CD4-positive, alpha-beta T cell treated with Interferon gamma for 1 hour (primary cell): ENCODE results near the gene SCMH1.

Experiments used
- DNase-seq: peaks from one replicate; pipeline ENCODE4 v3.0.0-alpha.2; 2020

The SCMH1 gene

GRCh38 chr1:40987439-40988276, 254.4 kb downstream of the SCMH1 start:
- no peak for DNase-seq

DNA sequence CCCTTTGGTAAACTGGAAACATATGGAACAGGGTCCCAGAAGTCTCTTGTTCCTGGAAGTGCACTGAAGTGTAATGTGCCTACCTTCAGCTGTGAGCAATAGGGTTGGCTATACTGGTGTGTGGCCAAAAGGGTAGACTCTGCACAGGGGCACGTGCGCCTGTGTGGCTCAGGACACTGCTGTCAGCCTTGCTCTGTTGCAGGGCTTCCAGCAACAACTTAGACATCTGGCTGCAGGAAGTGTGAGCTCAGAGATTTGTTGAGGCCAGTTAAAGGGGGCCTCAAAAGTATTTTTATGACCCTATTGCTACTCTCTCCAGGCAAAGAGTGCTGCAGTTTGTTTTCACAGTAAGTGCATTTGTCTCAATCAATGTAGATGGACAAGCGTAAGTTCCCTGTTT, 255.2 kb downstream of the SCMH1 start:
- no peak for DNase-seq

DNA sequence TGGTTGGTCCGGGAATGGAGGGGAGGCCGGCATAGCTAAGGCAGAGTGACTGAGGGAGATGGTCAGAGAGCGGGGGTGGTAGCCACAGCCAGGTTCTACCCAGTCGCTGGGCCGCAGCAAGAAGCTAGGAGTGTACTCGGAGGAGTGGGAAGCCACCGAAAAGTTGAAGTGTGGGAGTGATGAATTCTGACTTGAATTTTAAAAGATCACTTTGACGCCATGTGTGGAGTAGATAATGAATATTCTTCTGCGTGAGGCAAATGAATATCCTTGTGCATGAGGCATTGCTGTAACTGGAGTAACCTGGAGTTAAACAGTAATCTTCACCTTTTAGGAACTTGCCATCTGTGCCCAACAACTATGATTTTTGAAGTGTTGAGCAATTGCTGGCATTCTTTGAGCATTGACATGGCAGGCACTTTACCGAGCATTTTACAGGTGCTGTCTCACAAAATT, 255.8 kb downstream of the SCMH1 start:
- no peak for DNase-seq

DNA sequence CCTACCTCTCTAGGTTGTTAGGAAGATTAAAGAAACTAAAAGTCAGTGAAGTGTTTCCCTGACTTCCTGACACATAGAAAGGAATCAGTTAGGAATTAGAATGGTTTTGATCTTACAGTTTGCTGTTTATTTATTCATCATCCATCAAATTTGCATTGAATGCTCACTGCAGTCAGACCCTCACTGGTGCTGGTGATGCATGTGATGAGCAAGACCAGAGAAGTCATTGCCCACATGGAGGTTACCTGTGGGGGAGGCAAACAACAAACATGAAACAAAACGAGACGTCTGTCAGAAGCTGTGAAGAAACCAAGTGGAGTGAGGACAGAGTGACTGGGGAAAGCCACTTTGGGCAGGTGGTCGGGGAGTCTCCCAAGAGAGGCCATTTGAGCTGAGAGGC, 256.2 kb downstream of the SCMH1 start:
- DNase-seq = no peak

- DNase-seq = no peak
Observed at GRCh38 chr1:40985161-40985560, 256.9 kb downstream of the SCMH1 start.

DNA sequence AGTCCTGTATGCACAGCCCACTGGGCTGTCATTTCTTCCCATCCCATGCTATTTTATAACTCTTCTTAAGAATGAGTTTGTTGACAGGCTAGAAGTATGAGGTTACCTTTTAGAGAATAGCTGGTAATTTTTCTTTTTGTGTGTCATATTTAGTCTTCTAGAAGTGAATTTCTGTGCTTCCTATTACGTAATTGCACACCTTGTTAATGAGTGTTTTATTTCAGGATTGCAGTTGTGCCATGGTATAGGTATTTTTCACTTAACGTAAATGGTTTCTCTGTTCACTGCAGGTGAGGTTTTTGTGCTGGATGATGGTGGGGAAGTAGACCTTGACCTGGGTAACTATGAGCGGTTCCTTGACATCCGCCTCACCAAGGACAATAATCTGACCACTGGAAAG, 257.6 kb downstream of the SCMH1 start:
- no peak for DNase-seq

- no peak for DNase-seq
Observed at GRCh38 chr1:40984066-40984465, 258.0 kb downstream of the SCMH1 start.

DNA sequence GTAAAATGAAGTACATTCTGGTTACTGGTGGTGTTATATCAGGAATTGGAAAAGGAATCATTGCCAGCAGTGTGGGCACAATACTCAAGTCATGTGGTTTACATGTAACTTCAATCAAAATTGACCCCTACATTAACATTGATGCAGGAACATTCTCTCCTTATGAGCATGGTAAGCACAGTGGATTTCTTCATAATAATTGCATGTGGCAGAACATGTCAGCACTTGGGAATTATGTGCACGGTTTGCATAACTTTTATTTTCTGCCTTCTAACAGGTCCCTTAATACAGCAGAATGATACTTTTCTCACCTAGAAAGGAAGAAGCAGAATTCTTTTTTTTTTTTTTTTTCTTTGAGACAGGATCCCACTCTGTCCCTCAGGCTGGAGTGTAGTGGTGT, 258.8 kb downstream of the SCMH1 start:
- no peak for DNase-seq

DNA sequence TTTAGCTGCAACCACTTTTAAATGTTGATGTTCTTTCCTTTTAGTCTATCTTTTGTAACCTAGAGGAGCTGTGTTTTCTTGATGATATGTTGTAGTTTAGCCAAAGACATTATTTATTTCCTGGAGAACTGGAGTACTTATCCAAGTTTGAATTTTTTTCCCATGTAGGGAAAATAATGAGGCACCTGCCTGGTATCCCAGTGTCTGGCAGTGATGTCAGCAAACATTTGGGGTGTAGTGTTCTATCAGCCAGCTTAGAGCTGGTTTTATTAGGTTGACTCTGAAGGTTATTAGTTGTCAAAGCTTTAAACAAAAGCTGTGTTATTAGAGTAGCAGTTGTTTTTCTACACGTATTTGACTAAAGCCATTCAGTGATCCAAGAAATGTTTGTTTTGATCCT, 259.4 kb downstream of the SCMH1 start:
- DNase-seq = no peak

DNA sequence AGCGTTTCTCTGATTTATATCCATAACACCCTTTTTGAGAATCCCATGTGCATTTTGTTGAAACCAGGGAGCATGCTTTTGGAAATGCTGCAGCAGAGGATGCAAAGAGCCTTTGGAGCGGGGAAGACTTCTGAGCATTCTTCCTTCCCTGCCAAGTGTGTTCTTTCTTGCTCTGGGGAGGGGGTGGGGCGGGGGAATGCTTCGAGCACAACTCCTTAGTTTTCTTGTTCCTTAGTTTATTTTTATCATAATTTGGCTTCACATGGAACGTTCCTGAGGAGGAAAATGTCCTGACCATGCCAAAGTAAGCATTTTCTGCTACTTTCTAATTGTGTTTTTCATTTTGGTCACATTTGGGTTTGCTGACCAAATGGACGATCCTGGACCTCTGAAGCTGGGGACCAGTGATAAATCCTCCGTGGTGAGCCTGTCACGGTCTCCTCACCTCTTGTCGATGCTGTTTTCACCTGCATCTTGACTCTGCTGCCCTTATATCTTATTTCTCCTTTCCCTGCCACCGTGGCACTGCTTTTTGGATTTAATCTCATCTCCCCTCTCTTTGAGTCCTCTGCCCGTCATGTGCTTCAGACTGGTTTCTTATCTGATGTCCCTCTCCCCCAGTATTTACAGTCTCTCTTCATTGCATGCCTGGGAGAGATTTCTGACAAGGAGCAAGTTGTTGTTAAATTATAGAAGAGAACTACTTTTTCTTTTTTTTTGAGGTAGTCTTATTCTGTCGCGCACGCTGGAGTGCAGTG, 260.2 kb downstream of the SCMH1 start:
- DNase-seq = no peak

DNA sequence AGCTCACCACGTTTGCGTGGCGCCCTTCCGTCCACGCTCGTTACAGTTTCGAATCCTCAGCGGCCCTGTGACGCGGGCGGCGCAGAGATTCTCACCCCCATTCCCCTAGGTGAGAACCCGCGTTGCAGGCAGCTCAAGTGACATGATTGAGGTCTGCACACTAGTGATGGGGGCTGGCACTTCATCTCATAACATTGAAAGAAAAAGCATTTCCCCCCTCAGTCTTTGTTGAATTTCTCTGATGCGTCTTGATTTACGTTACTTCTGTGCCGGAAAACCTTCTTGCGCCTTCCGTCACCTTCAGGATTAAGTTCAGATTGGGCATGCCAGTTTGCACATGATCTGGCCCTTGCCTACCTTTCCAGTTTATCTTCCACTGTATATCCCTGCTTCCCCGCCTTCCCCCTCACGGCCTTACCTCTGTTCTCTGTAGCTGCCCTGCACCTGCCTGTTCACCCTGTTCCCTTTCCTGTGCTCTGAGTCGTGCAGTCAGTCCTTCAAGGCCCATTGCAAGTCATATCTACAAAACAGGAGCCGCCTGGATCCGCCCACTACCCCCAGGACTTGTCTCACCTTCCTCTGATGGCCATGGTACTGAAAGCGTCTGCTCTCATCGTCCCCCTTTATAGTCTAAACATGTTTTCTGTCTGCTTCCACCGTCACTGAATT, 261.5 kb downstream of the SCMH1 start:
- DNase-seq = peak; percentile 45

GRCh38 chr1:40980068-40980452, 262.0 kb downstream of the SCMH1 start:
- no peak for DNase-seq

DNA sequence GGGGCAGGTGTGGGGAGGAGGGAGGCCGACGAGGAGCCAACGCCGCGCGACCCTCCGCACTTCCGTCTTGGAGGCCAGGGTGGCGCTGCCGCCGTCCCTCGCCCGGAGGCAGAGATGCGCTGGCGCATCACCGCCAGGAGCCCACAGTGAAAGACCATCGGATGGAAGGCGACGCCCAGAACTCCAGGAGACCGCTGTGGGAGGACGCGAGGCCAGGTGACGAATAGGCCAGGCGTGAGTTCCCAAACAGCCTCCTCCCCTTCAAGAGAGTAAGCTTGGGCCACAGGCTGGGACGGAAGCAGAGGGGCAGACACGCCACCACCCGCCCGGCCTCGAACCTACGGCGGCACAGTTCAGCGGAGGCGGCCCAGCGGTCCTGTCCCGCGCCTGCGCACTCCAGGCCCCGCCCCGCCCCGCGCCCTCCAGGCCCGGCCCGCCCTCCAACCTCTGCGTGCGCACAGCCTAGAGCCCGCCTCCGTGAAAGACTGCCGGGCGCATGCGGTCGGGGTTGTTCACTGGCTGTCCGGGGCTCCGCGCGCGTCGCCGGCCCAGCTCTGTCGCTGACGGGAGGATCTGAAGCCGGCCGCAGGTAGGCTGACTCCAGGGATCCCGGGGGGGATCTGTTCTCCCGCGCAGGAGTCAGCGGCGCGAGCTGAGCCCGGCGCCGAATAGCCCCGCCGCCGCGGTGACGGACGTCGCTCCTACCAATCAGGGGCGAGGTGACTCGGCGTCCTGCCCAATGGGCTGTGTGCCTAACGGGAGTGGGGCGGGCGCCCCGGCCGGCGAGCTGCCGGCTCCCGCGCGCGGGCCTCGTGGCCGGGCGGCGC, 262.7 kb downstream of the SCMH1 start, which contains the start of gene CTPS1:
Gene CTPS1 (plus strand): TSS at position 456 of the 827 bp plus-strand sequence. CDS start 3,595 bp downstream, outside the sequence.
- DNase-seq = peak; percentile 93

DNA sequence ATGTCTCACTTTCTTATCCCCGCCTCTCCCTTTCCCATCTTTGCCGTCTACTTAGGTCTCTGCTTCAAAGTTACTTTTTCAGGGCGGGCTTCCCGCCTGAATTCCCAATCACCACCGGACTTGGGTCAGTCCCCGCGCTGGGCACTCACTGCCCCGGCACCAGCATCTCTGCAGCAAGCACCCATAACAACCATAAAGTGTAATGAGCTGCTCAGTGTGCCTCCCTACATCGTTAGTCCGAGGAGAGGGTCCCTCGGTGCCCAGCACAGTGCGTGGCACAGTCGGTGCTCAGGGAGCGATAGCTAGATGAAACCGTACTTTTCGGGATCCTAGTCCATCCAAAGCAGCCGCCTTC, 263.2 kb downstream of the SCMH1 start:
- DNase-seq = no peak

GRCh38 chr1:40977716-40978115, 264.4 kb downstream of the SCMH1 start:
- DNase-seq = no peak
